Measurements from ENCODE around the gene SMIM29. TPM values are rescaled to one million over a fixed set of nuclear protein-coding genes. Genes with fewer than 3 reads are reported as not detected.

SMIM29 gene
- total and polyA plus RNA-seq, 12 donors = 16.0 to 78.2 (median 25.4) TPM

DNA sequence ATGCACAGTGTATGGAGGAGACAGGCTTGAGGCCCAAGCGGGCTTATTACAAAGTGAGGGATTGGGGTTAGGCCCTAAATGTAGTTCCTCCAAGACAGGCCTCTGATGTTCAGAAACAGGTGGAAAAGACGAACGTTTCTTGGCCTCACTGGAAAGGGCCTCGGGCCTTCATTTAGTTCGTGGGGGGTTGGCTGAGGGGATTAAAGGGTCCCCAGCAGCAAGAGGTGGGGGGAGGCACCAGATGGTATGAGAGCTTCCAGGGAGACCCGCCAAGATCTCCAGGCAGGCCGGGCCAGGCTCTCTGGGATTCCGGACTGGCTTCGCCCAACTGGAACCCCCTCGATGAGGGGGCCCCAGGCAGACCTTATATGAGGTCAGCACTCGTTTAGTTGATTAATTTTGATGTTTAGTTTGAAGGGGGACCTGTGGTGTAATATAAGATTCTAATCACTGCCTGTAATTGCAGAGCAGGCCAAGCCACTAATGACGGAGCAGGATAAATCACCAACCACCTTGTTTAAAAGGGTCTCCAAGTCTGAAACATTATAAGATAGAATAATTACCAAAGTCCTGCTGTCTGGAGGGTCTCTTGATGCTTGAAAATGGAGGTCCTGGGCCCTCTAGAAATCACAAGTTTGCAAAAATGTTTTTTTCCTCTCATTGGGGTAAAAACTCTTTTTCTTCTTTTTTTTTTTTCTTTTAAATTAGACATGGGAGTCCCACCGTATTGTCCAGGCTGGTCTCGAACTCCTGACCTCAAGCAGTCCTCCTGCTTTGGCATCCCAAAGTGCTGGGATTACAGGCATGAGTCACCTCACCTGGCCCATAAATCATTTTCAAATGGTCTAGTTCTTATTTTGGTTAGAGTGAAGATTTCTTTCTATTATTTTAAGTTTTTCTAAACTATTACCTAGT lies 10.0 kb downstream of the SMIM29 start:
- H3K27ac ChIP-seq = peak overlapping the region in 1 of 10 donors; percentile 88
- TF ChIP-seq, protein P1, sequence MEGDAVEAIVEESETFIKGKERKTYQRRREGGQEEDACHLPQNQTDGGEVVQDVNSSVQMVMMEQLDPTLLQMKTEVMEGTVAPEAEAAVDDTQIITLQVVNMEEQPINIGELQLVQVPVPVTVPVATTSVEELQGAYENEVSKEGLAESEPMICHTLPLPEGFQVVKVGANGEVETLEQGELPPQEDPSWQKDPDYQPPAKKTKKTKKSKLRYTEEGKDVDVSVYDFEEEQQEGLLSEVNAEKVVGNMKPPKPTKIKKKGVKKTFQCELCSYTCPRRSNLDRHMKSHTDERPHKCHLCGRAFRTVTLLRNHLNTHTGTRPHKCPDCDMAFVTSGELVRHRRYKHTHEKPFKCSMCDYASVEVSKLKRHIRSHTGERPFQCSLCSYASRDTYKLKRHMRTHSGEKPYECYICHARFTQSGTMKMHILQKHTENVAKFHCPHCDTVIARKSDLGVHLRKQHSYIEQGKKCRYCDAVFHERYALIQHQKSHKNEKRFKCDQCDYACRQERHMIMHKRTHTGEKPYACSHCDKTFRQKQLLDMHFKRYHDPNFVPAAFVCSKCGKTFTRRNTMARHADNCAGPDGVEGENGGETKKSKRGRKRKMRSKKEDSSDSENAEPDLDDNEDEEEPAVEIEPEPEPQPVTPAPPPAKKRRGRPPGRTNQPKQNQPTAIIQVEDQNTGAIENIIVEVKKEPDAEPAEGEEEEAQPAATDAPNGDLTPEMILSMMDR (IDR thresholded peaks at IDR 0.05) = no peak
- ATAC-seq = no peak
- peaks cover 6 to 43% (median 20%) of the 10 kb centered on the region in 9 donors for H3K4me1 ChIP-seq
- peak overlapping the region in 7 of 10 donors; percentile 54 to 79 (median 70) for H3K4me3 ChIP-seq
- H3K36me3 ChIP-seq = peaks cover 0 to 21% (median 0%) of the 10 kb centered on the region in 9 donors
- intact Hi-C loops (cut with DNase I) = loop anchor here in 2 of 10 donors (5.0 kb wide), 1 partner anchor 42 kb away; no protein-coding TSS in a partner anchor
- no peaks in the 10 kb centered on the region for H3K9me3 ChIP-seq
- H3K27me3 ChIP-seq = no peaks in the 10 kb centered on the region
- WGBS, 2 donors = 86 to 89% methylated on average over 14 of the region's 14 CpGs
- DNase-seq = no peak

DNA sequence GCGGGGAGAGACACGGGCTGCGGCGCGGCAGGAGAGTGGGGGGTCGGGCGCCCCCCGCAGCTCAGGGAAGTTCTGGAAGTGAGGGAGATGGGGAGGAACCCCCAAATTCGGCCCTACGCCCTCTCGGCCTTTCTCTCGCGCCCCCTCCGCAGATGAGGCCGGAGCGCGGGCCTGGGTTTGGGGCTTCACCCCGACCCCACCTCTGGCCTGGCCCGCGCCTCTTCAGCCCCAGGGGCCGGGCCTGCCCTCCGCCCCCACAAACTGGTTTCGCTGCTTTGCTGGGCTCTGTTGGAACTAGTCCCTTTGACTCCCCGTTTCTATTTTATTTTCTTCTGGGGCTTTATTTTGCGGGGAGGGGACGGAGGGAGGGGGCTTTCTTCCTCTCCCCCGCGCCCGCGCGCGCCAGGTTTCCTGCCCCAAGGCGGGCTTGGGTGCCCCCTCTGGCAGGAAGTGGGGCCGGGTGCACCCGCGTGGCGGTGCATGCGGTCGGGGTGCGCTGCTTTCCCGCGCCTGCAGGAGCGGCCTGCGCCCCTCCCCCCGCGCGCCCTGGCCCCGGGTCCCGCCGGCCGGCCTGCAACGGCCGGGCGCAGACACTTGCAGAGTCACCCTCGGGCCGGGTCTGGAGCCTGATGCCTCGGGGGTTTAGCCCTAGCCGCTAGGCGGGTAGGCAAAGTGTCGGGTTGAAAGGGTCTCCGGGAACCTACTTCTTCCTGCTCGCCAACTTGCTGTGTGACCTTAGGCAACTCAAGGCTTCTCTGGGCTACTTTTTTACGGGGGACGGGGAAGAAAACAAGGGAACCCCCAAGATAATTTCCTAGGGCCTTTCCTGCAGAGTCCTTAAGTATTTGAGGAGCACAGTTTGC lies 10.9 kb downstream of the SMIM29 start:
- Histone ChIP-seq H3K27me3 (no peaks in the 10 kb centered on the region), H3K27ac (peak overlapping the region in 9 of 10 donors; percentile 16 to 88 (median 51)), H3K4me1 (peaks cover 6 to 34% (median 14%) of the 10 kb centered on the region in 9 donors), H3K4me3 (peak overlapping the region; percentile 54 to 85 (median 70)), H3K36me3 (peaks cover 0 to 21% (median 0%) of the 10 kb centered on the region in 9 donors), H3K9me3 (no peaks in the 10 kb centered on the region)
- intact Hi-C loops (cut with DNase I) = loop anchor here in 2 of 10 donors (5.0 kb wide), 1 partner anchor 41 kb away; no protein-coding TSS in a partner anchor
- WGBS, 2 donors = 10% methylated on average over 60 to 64 of the region's 64 CpGs
- DNase-seq (peak in 1 of 2 donors; percentile 45), ATAC-seq (peak in 1 of 8 donors; percentile 5)
- TF ChIP-seq, protein P1 (IDR thresholded peaks at IDR 0.05) = peak in 6 of 9 donors; percentile 12 to 43 (median 31)

DNA sequence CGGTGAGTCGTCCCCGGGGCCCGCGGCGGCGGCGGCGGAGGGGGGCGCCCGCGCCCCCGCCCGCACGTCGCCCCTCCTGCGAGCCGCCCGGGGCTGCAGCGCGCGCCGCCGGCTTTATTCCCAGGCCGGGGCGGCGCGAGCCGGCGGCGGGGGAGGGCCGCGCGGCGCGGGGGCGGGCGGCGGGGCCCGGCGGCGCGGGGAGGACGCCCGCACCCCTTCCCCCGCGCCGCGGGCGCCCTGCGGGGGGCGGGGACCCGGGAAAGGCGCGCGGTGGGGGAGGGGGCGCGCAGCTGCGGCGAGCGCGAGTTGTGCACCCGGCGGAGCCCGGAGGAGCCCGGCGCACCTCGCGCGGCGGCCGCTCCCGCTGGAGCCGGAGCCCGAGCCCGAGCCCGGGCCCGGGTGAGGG lies 11.5 kb downstream of the SMIM29 start:
- TF ChIP-seq, protein P1 (IDR thresholded peaks at IDR 0.05) = no peak
- Histone ChIP-seq H3K27me3 (no peaks in the 10 kb centered on the region), H3K36me3 (peaks cover 0 to 16% (median 0%) of the 10 kb centered on the region in 9 donors), H3K4me1 (peaks cover 6 to 28% (median 14%) of the 10 kb centered on the region in 9 donors), H3K27ac (peak overlapping the region in 9 of 10 donors; percentile 39 to 93 (median 85)), H3K9me3 (no peaks in the 10 kb centered on the region), H3K4me3 (peak overlapping the region; percentile 71 to 85 (median 78))
- intact Hi-C loops (cut with DNase I) = loop anchor here in 2 of 10 donors (5.0 kb wide), 1 partner anchor 40 kb away; no protein-coding TSS in a partner anchor
- 1% methylated on average over 19 to 76 of the region's 78 CpGs for WGBS, 2 donors
- ATAC-seq (peak in 3 of 8 donors; percentile 2 to 18 (median 16)), DNase-seq (peak in 1 of 2 donors; percentile 39)
